Glutamatergic neuron (in vitro differentiated cells): Measurements from ENCODE around the gene SCCPDH. TPM values are rescaled to one million over a fixed set of nuclear protein-coding genes. Genes with fewer than 3 reads are reported as not detected.

Experiments
- DNase-seq: peaks from one replicate; pipeline ENCODE4 v3.0.0; 2022
- H3K27ac Mint-ChIP-seq: one replicate; pipeline ENCODE4 v1.8.0; 2020; ENCODE audit warnings: mild to moderate bottlenecking, mixed read lengths, inconsistent platforms; ENCODE audit not compliant: unreplicated experiment
- H3K27me3 Mint-ChIP-seq: one replicate; pipeline ENCODE4 v1.8.0; 2020; ENCODE audit warnings: mild to moderate bottlenecking, moderate library complexity, mixed read lengths, inconsistent platforms; ENCODE audit not compliant: unreplicated experiment
- H3K36me3 Mint-ChIP-seq: one replicate; pipeline ENCODE4 v1.8.0; 2020; ENCODE audit warnings: mild to moderate bottlenecking, mixed read lengths, inconsistent platforms; ENCODE audit not compliant: unreplicated experiment
- H3K4me1 Mint-ChIP-seq: one replicate; pipeline ENCODE4 v1.8.0; 2020; ENCODE audit warnings: mild to moderate bottlenecking, low read depth, mixed read lengths, inconsistent platforms; ENCODE audit not compliant: unreplicated experiment
- H3K4me3 Mint-ChIP-seq: one replicate; pipeline ENCODE4 v1.8.0; 2020; ENCODE audit warnings: mild to moderate bottlenecking, mixed read lengths, inconsistent platforms; ENCODE audit not compliant: unreplicated experiment
- H3K9me3 Mint-ChIP-seq: one replicate; pipeline ENCODE4 v1.8.0; 2020; ENCODE audit warnings: mild to moderate bottlenecking, moderate library complexity, mixed read lengths, inconsistent platforms; ENCODE audit not compliant: unreplicated experiment
- total RNA-seq: library from RNA; stranded (reverse); fragmentation: NEBNext Ultra II Directional; extraction: Animal tissue kit (Norgen Biotek cat#: 25700); gene quantifications from one replicate; pipeline ENCODE4 v1.2.1, GENCODE V29; 2021; ENCODE audit not compliant: unreplicated experiment
- TF ChIP-seq, protein P1 (sequence below): fragments of 200-600 bp; sonication (generic); IDR thresholded peaks from one replicate; pipeline ENCODE4 v1.5.0; 2021; ENCODE audit not compliant: partially characterized antibody, unreplicated experiment

Gene SCCPDH
- total RNA-seq, 1 donor from 2014 or later = 34.6 TPM

DNA sequence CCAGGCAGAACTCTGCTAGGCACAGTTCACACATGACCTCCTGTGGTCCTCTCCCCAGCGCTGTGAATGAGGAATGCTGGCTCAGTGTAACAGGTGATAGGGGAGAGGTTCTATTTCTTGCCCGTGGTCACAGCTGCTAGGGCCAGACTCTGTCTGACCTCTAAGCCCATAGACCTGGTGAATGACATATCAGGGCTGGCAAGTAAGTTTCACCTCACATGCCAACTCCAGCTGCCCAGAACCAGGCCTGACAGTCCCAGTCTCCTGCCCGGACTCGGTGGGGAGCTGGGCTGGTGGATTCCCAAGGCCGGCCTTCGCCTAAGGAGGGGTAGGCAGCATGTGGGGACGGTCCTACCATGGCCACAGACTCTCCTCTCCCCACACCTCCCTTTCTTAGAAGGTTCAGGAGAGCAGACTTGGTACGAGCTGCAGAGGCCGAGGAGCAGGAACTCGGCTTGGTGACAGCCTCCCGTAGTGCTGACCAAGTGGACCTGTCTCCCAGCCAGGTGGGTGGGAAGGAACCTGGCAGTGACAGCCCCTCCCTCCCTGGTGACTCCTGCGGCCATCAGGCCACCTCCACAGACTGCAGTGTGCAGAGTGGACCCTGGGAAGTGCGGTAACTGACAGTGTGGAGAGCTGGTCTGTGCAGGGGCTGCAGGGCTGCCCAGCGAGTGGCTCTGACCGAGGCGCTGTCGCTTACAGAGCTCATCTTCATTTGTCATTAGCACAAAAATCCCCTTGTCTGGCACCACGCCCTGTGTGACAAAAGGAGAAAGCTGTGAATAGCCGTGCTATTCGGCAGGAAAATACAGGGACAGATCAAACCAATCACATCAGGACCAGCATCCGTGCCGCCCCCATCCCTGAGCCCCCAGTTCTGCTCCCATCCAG is 74.6 kb downstream of the SCCPDH start:
- H3K36me3 Mint-ChIP-seq = peaks cover 4% of the 10 kb centered on the region
- TF ChIP-seq, protein P1, sequence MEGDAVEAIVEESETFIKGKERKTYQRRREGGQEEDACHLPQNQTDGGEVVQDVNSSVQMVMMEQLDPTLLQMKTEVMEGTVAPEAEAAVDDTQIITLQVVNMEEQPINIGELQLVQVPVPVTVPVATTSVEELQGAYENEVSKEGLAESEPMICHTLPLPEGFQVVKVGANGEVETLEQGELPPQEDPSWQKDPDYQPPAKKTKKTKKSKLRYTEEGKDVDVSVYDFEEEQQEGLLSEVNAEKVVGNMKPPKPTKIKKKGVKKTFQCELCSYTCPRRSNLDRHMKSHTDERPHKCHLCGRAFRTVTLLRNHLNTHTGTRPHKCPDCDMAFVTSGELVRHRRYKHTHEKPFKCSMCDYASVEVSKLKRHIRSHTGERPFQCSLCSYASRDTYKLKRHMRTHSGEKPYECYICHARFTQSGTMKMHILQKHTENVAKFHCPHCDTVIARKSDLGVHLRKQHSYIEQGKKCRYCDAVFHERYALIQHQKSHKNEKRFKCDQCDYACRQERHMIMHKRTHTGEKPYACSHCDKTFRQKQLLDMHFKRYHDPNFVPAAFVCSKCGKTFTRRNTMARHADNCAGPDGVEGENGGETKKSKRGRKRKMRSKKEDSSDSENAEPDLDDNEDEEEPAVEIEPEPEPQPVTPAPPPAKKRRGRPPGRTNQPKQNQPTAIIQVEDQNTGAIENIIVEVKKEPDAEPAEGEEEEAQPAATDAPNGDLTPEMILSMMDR = no peak
- peaks cover 9% of the 10 kb centered on the region for H3K27me3 Mint-ChIP-seq
- H3K4me3 Mint-ChIP-seq = no peak overlapping the region
- H3K9me3 Mint-ChIP-seq = peaks cover 6% of the 10 kb centered on the region
- H3K27ac Mint-ChIP-seq = peak overlapping the region; percentile 59
- H3K4me1 Mint-ChIP-seq = peaks cover 16% of the 10 kb centered on the region
- DNase-seq = no peak

DNA sequence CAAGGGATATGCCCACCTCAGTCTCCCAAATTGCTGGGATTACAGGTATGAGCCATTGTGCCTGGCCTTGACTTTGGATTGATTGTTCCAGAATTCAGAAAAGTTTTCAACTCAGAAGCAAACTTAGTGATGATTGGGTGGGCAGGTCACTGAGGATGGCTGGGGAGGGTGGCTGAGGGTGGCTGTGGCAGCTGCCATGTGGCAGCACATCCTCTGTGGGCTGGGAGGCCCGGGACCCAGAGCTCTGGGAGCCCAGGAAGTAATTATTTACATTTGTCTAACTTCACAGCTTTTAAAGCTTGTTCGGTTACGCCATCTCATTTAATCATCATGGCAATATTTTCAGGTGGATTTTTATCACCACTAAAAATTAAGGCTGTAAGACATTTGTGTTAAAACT is 76.1 kb downstream of the SCCPDH start:
- no peak for DNase-seq
- Mint-ChIP-seq H3K27ac (no peak overlapping the region), H3K4me3 (no peak overlapping the region), H3K4me1 (peaks cover 12% of the 10 kb centered on the region), H3K9me3 (peaks cover 2% of the 10 kb centered on the region), H3K36me3 (peaks cover 4% of the 10 kb centered on the region), H3K27me3 (peaks cover 5% of the 10 kb centered on the region)
- TF ChIP-seq, protein P1 = no peak

DNA sequence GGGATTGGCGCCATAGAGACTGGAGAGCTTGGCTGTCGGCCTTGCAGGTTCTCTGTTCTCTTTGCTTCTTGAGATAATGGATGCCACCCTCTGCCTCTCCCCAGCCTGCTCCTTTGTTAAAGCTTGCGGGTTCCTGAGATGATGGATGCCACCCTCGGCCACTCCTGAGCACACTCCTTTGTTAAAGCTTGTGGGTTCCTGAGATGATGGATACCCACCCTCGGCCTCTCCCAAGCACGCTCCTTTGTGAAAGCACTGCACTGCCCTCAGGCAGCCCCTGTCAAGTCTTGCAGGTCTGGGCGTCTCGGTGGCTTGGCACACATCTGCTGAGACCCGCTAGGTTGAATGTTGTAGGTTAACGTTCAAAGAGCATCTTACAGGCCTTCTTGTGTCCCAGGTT is 76.5 kb downstream of the SCCPDH start:
- Mint-ChIP-seq H3K36me3 (peaks cover under 1% of the 10 kb centered on the region), H3K27ac (no peak overlapping the region), H3K4me3 (no peak overlapping the region), H3K4me1 (peaks cover 9% of the 10 kb centered on the region), H3K27me3 (peaks cover 5% of the 10 kb centered on the region), H3K9me3 (peaks cover 2% of the 10 kb centered on the region)
- TF ChIP-seq, protein P1 = no peak
- no peak for DNase-seq

DNA sequence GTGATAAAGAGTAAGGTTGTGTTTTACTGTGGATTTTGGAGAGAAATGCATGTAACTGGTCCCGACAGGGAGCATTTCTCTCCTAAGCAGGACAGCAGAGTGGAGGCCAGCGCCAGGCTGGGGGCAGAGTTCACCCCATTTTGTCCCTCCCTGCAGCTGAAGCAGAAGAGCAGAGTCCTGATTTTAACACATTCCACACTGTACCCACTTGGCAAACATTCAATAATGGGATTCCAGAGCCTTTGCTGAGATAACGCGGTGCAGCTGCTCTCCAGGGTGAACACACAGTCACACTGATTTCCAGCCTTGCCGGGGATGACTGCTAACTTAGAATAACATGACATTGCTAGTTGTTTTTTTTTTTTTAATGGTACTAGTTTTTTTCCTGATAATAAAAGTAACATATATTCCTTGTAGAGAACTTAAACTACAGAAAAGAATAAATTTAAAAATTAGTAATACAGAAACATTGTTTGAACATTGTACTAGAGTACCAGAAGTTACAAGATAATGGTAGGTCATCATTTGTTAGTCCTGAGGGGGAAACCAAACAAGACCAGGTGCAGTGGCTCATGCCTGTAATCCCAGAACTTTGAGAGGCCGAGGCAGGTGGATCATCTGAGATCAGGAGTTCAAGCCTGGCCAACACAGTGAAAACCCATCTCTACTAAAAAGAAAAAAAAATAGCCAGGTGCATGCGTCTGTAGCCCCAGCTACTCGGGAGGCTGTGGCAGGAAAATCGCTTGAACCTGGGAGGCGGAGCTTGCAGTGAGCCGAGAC is 77.2 kb downstream of the SCCPDH start:
- Mint-ChIP-seq H3K36me3 (no peaks in the 10 kb centered on the region), H3K4me3 (no peak overlapping the region), H3K27me3 (peaks cover 5% of the 10 kb centered on the region), H3K27ac (no peak overlapping the region), H3K4me1 (peaks cover 7% of the 10 kb centered on the region), H3K9me3 (peaks cover 2% of the 10 kb centered on the region)
- TF ChIP-seq, protein P1 = no peak
- DNase-seq = no peak
